A673 (cell line): Measurements from ENCODE around the gene NMNAT3. TPM values are rescaled to one million over a fixed set of nuclear protein-coding genes. Genes with fewer than 3 reads are reported as not detected.

Experiments
- BruUV-seq: library from RNA; stranded (reverse); fragments of 400-500 nt; replicated peaks from 2 replicates; lab custom pipeline; 2021; lab: Mats Ljungman, UMichigan
- CTCF ChIA-PET: fragments of 300-600 bp; sonication (Branson Sonifier 250); formaldehyde crosslinking; loops from one replicate; lab custom pipeline; 2022; ENCODE audit warnings: antibody characterized with exemption; lab: Charles Lee
- POLR2A ChIA-PET: fragments of 300-600 bp; sonication (Branson Sonifier 250); formaldehyde crosslinking; loops from one replicate; lab custom pipeline; 2022; ENCODE audit warnings: antibody characterized with exemption; ENCODE audit not compliant: low non-redundant PET; lab: Charles Lee
- DNase-seq: peaks from one replicate; pipeline ENCODE4 v3.0.0-alpha.2; 2015; ENCODE audit warnings: low spot score
- H3K27ac ChIP-seq: fragments of 200-600 bp; sonication (generic); 2 replicates; pipeline ENCODE4 v1.5.1; 2016; ENCODE audit warnings: mixed run types, low read depth, mild to moderate bottlenecking, mixed read lengths, antibody characterized with exemption, low read length; ENCODE audit not compliant: poor library complexity, severe bottlenecking
- H3K27me3 ChIP-seq: fragments of 200-600 bp; sonication (generic); replicated peaks from 2 replicates; pipeline ENCODE4 v1.6.1; 2017; ENCODE audit warnings: mixed run types, low read depth, mild to moderate bottlenecking, mixed read lengths, antibody characterized with exemption, low read length; ENCODE audit not compliant: insufficient read depth, poor library complexity
- H3K36me3 ChIP-seq: fragments of 200-600 bp; sonication (generic); 2 replicates; pipeline ENCODE4 v1.6.1; 2016; ENCODE audit warnings: mixed run types, mild to moderate bottlenecking, mixed read lengths, antibody characterized with exemption, low read length; ENCODE audit not compliant: insufficient read depth, poor library complexity, severe bottlenecking
- H3K4me1 ChIP-seq: fragments of 200-600 bp; sonication (generic); 2 replicates; pipeline ENCODE4 v1.6.1; 2017; ENCODE audit warnings: mixed run types, mild to moderate bottlenecking, mixed read lengths, antibody characterized with exemption, low read length; ENCODE audit not compliant: insufficient read depth, poor library complexity, severe bottlenecking
- H3K4me3 ChIP-seq: fragments of 200-600 bp; sonication (generic); 2 replicates; pipeline ENCODE4 v1.5.1; 2016; ENCODE audit warnings: low read depth, mixed run types, mild to moderate bottlenecking, mixed read lengths, low read length; ENCODE audit not compliant: poor library complexity, severe bottlenecking
- H3K9me3 ChIP-seq: fragments of 200-600 bp; sonication (generic); 2 replicates; pipeline ENCODE4 v1.6.1; 2016; ENCODE audit warnings: mixed run types, low read depth, mild to moderate bottlenecking, mixed read lengths, antibody characterized with exemption, low read length; ENCODE audit not compliant: poor library complexity, severe bottlenecking
- EZH2 ChIP-seq: fragments of 200-600 bp; sonication (generic); IDR thresholded peaks from 2 replicates; pipeline ENCODE4 v1.6.1; 2017; ENCODE audit warnings: borderline replicate concordance, low read depth, mild to moderate bottlenecking, mixed read lengths, antibody characterized with exemption, low read length; ENCODE audit not compliant: poor library complexity, severe bottlenecking
- intact Hi-C: fragments of 100-400 bp; cut with micrococcal nuclease; formaldehyde crosslinking; loops from one replicate; pipeline ENCODE4 v1.10.0; 2022; ENCODE audit not compliant: unreplicated experiment
- total RNA-seq: library from RNA; stranded (reverse); gene quantifications from 2 replicates; pipeline ENCODE4 v1.2.3, GENCODE V29; 2021
- TF ChIP-seq, protein P1 (sequence below): fragments of 300-800, 200-600 bp; sonication (generic); conservative IDR thresholded peaks from 2 replicates; pipeline ENCODE4 v1.5.1; 2017; ENCODE audit warnings: low read depth, mild to moderate bottlenecking, antibody characterized with exemption, low read length, moderate library complexity, mixed read lengths

Gene NMNAT3
- total RNA-seq, 1 experiment from 2014 or later: 1.9 TPM

DNA sequence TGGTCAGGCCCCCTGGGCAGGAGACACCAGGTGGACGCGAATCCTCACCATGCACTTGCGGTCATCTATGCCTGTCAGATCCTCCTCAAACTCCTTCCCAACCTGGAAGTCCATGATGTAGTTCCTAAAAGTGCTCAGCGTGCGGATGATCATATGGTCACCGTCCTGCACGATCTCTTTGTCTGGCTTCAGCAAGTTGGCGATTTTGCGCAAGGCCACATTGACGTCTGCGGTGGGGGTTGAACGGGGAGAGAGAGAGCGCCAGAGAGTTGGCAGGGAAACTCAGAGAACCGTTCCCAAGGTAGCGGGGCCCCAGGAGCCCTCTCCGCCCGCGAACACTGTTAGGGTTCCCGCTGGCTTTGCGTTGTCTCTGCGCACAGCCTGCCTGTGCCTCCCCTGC is 139.0 kb downstream of the NMNAT3 start:
- DNase-seq: no peak

DNA sequence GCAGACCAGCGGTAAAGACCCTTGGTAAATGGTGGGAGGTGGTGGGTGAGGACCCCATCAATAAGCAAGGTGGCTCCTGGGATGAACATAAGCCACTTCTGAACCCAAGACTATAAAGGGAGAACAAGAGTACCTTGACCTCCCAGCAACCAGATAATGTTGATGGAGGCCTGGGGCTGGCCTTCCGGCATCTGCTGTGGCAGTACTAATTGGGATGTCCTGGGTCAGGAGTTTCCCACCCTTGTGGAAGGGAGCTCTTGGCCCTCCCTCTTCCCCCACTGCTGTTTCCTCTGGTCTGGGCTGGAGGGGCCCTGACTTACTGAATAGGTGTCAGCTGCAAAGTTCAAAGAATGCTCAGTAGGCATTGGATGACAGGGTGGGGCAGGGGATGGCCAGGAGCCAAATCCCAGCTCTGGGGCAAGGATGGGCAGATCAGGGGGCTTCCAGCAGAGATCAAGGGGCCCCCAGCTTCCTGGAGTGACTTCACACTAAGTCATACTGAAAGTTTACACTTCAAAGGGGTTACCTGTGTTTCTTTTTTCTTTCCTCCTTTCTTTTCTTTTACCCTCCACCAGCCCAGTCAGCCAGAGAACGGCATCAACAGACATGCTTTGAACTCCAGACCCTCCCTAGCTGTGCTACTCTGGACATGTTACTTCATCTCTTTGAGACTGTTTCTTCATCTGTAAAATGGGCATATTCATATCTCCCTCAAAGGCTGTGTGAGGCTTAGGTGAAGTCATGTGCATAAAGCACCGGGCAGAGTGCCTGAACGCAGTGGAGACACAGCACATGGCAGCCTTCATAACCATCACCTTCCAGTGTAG is 139.8 kb downstream of the NMNAT3 start:
- POLR2A ChIA-PET: no interaction called here
- CTCF ChIA-PET: no interaction called here
- Histone ChIP-seq H3K27ac (no peak overlapping the region), H3K9me3 (no peaks in the 10 kb centered on the region), H3K27me3 (no peaks in the 10 kb centered on the region), H3K4me1 (peaks cover 60% of the 10 kb centered on the region), H3K36me3 (no peaks in the 10 kb centered on the region), H3K4me3 (no peak overlapping the region)
- intact Hi-C loops: no loop called here
- DNase-seq: no peak
- BruUV-seq: no TSS peak
- TF ChIP-seq, protein P1, sequence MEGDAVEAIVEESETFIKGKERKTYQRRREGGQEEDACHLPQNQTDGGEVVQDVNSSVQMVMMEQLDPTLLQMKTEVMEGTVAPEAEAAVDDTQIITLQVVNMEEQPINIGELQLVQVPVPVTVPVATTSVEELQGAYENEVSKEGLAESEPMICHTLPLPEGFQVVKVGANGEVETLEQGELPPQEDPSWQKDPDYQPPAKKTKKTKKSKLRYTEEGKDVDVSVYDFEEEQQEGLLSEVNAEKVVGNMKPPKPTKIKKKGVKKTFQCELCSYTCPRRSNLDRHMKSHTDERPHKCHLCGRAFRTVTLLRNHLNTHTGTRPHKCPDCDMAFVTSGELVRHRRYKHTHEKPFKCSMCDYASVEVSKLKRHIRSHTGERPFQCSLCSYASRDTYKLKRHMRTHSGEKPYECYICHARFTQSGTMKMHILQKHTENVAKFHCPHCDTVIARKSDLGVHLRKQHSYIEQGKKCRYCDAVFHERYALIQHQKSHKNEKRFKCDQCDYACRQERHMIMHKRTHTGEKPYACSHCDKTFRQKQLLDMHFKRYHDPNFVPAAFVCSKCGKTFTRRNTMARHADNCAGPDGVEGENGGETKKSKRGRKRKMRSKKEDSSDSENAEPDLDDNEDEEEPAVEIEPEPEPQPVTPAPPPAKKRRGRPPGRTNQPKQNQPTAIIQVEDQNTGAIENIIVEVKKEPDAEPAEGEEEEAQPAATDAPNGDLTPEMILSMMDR: no peak
- TF ChIP-seq EZH2: no peak

More for the DNA sequence above, 139.0 kb downstream of the NMNAT3 start:
- ChIA-PET CTCF (no interaction called here), POLR2A (no interaction called here)
- H3K36me3 ChIP-seq: no peaks in the 10 kb centered on the region
- TF ChIP-seq, protein P1: no peak
- no peak for TF ChIP-seq EZH2
- no TSS peak for BruUV-seq
- intact Hi-C loops: no loop called here
- H3K27ac ChIP-seq: no peak overlapping the region
- peaks cover 53% of the 10 kb centered on the region for H3K4me1 ChIP-seq
- H3K9me3 ChIP-seq: no peaks in the 10 kb centered on the region
- H3K27me3 ChIP-seq: no peaks in the 10 kb centered on the region
- H3K4me3 ChIP-seq: peak overlapping the region; percentile 54

DNA sequence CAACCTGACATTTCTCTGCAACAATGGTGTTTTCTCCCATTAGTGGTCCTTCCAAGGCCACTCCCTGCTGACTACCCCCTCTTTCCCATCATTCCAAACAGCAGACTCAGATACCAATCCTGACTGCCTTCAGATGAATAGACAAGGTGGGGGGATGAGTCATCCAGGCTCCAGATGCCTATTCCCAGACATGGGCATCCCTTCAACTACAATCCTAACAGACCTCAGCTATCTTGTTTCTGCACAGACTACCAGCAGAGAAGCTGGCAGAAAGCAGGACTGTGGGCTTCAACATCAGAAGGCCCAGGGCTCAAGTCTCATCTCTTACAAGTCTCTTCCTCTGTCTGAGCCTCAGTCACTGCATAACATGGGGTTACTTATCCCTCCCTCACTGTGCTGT is 140.4 kb downstream of the NMNAT3 start:
- Histone ChIP-seq H3K4me1 (peaks cover 67% of the 10 kb centered on the region), H3K4me3 (no peak overlapping the region), H3K27ac (no peak overlapping the region), H3K27me3 (no peaks in the 10 kb centered on the region), H3K9me3 (no peaks in the 10 kb centered on the region), H3K36me3 (no peaks in the 10 kb centered on the region)
- no TSS peak for BruUV-seq
- no peak for DNase-seq
- ChIA-PET POLR2A (no interaction called here), CTCF (no interaction called here)
- intact Hi-C loops: no loop called here
- TF ChIP-seq, protein P1: no peak
- TF ChIP-seq EZH2: no peak
